Heart right ventricle (tissue), 16 donors: ENCODE data around the gene PEA15. TPM values are rescaled to one million over a fixed set of nuclear protein-coding genes. Genes with fewer than 3 reads are reported as not detected.

Source experiments
- ATAC-seq, 8 donors: fragments of 200-7000 bp; cut with Tn5 transposase; one replicate each; pipeline ENCODE4 v1.9.1; 2020; ENCODE audit warnings: mild to moderate bottlenecking in 8 of 8, moderate library complexity in 8 of 8, moderate number of reproducible peaks in 1 of 8
- DNase-seq, 2 donors: peaks; one replicate each; pipeline ENCODE4 v3.0.0-alpha.2; 2020
- H3K27ac ChIP-seq, 10 donors: fragments of 200-600 bp; sonication (generic) in 2 of 10; one replicate each; pipeline versions ENCODE4 v1.5.0 to v1.8.0; 2020 to 2022; ENCODE audit warnings: mild to moderate bottlenecking in 3 of 10
- H3K27me3 ChIP-seq, 7 donors: fragments of 200-600 bp; one replicate each; pipeline ENCODE4 v1.8.0; 2021 to 2022; ENCODE audit warnings: mild to moderate bottlenecking in 2 of 7
- H3K36me3 ChIP-seq, 9 donors: fragments of 200-600 bp; sonication (generic) in 1 of 9; one replicate each; pipeline versions ENCODE4 v1.5.0 to v1.8.0; 2020 to 2022; ENCODE audit warnings: mild to moderate bottlenecking in 2 of 9
- H3K4me1 ChIP-seq, 9 donors: fragments of 200-600 bp; sonication (generic) in 1 of 9; one replicate each; pipeline versions ENCODE4 v1.5.0 to v1.8.0; 2020 to 2022; ENCODE audit warnings: mild to moderate bottlenecking in 4 of 9
- H3K4me3 ChIP-seq, 10 donors: fragments of 200-600 bp; sonication (generic) in 2 of 10; one replicate each; pipeline versions ENCODE4 v1.5.0 to v1.8.0; 2020 to 2022; ENCODE audit warnings: mild to moderate bottlenecking in 7 of 10, moderate library complexity in 2 of 10
- H3K9me3 ChIP-seq, 11 donors: fragments of 200-600 bp in 10 of 11; sonication (generic) in 2 of 11; one replicate each; pipeline versions ENCODE4 v1.5.0 to v1.8.0; 2013 to 2022; ENCODE audit warnings: mild to moderate bottlenecking in 2 of 11, control low read depth in 1 of 11, moderate library complexity in 1 of 11
- CTCF ChIP-seq, 9 donors: fragments of 200-600 bp; sonication (generic) in 2 of 9; IDR thresholded peaks; one replicate each; pipeline versions ENCODE4 v1.5.0 to v1.8.0; 2021 to 2022; ENCODE audit warnings: antibody characterized with exemption in 9 of 9, mild to moderate bottlenecking in 5 of 9, moderate library complexity in 1 of 9
- WGBS, 2 donors: extraction: QIAGEN DNeasy Blood & Tissue Kit; methylation state at CpG; one replicate each; pipeline ENCODE4 v1.1.7; 2013; ENCODE audit warnings: inconsistent platforms in 1 of 2; 5-methylcytosine and 5-hydroxymethylcytosine counted together
- intact Hi-C, 10 donors: fragments of 100-400 bp; cut with DNase I; formaldehyde crosslinking; loops; one replicate each; pipeline versions ENCODE4 v1.11.1 to v1.14.2; 2022
- polyA plus RNA-seq, 2 donors: library from polyadenylated mRNA; stranded (reverse); fragments of 200-250 nt; gene quantifications; one replicate each; pipeline ENCODE4 v1.2.3, GENCODE V29; 2013
- total RNA-seq, 10 donors: library from RNA; stranded (reverse); fragmentation: NEBNext Ultra II Directional in 3 of 10; extraction: Animal tissue kit (Norgen Biotek cat#: 25700) in 3 of 10; gene quantifications; one replicate each; pipeline versions ENCODE4 v1.2.1 to v1.2.4, GENCODE V29; 2021 to 2023
- donor health status: Arrhythmogenic right ventricular cardiomyopathy.
- donor health status: ischemic (EF 13 %, LVEDD 7.1; RV severe dilation, severe dysfunction).
- donor health status: healthy with polysubstance abuse.
- donor health status: DM: no; HTN: yes; CAD: no.
- donor health status: DM: no; HTN: no; CAD: no.
- donor health status: ischemic (EF 25% LVEDD 6.9; RV normal size, moderate dysfunction).
- donor health status: ischemic (EF 25% LVEDD 5.7; RV mildly dilated, moderate dysfunction).
- donor health status: healthy.
- donor health status: DM: yes; HTN: yes; CAD: no.
- donor health status: Ischemic cardiomyopathy.
- donor health status: ischemic (EF 35%, LVEDD 5.7; RV mildly dilated, moderate dysfunction).
- donor health status: nonischemic (EF 11% LVEDD 7.7; RV severe dilation, severe dysfunction).
- donor health status: DM: yes; HTN: yes; CAD: no.
- donor health status: PGD.
- donor health status: ischemic (EF 29% LVEDD 5.4; RV normal size, mild dysfunction).
- donor health status: nonischemic (EF 23%, LVEDD 6.1; RV moderate dilation, normal function).

The PEA15 gene
- total and polyA plus RNA-seq, 12 donors, result 213 to 536 (median 271) TPM

GRCh38 chr1:160244209-160244608, 39.0 kb downstream of the PEA15 start:
- Histone ChIP-seq H3K36me3 (peaks cover 0 to 56% (median 14%) of the 10 kb centered on the region in 9 donors), H3K27me3 (no peaks in the 10 kb centered on the region), H3K27ac (peak overlapping the region in 8 of 10 donors; percentile 12 to 61 (median 50)), H3K4me1 (peaks cover 0 to 60% (median 49%) of the 10 kb centered on the region in 9 donors), H3K9me3 (no peaks in the 10 kb centered on the region), H3K4me3 (no peak overlapping the region)
- DNase-seq (no peak), ATAC-seq (peak in 1 of 8 donors; percentile 36)
- no peak for TF ChIP-seq CTCF (IDR thresholded peaks at IDR 0.05)
- 38 to 53% methylated on average over 1 of the region's 1 CpG for WGBS, 2 donors
- intact Hi-C loops, result loop anchor here in 1 of 10 donors (10.0 kb wide), 1 partner anchor 49 kb away; the partner anchor contains the start of gene CASQ1

GRCh38 chr1:160245434-160245833, 40.2 kb downstream of the PEA15 start:
- intact Hi-C loops, result loop anchor here in 1 of 10 donors (10.0 kb wide), 1 partner anchor 51 kb away; the partner anchor contains the start of gene CASQ1
- H3K4me1 ChIP-seq, result peaks cover 0 to 62% (median 48%) of the 10 kb centered on the region in 9 donors
- peaks cover 0 to 49% (median 4%) of the 10 kb centered on the region in 9 donors for H3K36me3 ChIP-seq

GRCh38 chr1:160247053-160247452, 41.9 kb downstream of the PEA15 start:
- WGBS, 2 donors, result 93 to 97% methylated on average over 1 of the region's 1 CpG
- ATAC-seq (peak in 4 of 8 donors; percentile 48 to 70 (median 58)), DNase-seq (no peak)
- Histone ChIP-seq H3K4me3 (no peak overlapping the region), H3K27ac (peak overlapping the region in 8 of 10 donors; percentile 20 to 68 (median 38)), H3K9me3 (no peaks in the 10 kb centered on the region), H3K27me3 (no peaks in the 10 kb centered on the region), H3K36me3 (peaks cover 0 to 45% (median 0%) of the 10 kb centered on the region in 9 donors), H3K4me1 (peaks cover 0 to 78% (median 61%) of the 10 kb centered on the region in 9 donors)
- intact Hi-C loops, result loop anchor here in 1 of 10 donors (10.0 kb wide), 1 partner anchor 52 kb away; the partner anchor contains the start of gene CASQ1
- no peak for TF ChIP-seq CTCF (IDR thresholded peaks at IDR 0.05)

More at GRCh38 chr1:160245434-160245833, 40.2 kb downstream of the PEA15 start:
- 53 to 71% methylated on average over 1 of the region's 1 CpG for WGBS, 2 donors
- H3K27me3 ChIP-seq, result no peaks in the 10 kb centered on the region
- peak overlapping the region in 5 of 10 donors; percentile 16 to 61 (median 50) for H3K27ac ChIP-seq
- no peak overlapping the region for H3K4me3 ChIP-seq
- ATAC-seq, result no peak
- no peak for TF ChIP-seq CTCF (IDR thresholded peaks at IDR 0.05)
- H3K9me3 ChIP-seq, result no peaks in the 10 kb centered on the region
- DNase-seq, result no peak

GRCh38 chr1:160251011-160251410, 45.8 kb downstream of the PEA15 start:
- intact Hi-C loops, result loop anchor here in 6 of 10 donors (5.0 to 10.0 kb wide), 5 partner anchors 54 to 156 kb away; partner anchors contain the start of genes CASQ1 (in 4 of the 6) and IGSF8 (in 1 of the 6)
- TF ChIP-seq CTCF (IDR thresholded peaks at IDR 0.05), result no peak
- peaks cover 0 to 49% (median 0%) of the 10 kb centered on the region in 9 donors for H3K36me3 ChIP-seq
- no peak for DNase-seq
- peak overlapping the region in 5 of 10 donors; percentile 15 to 51 (median 46) for H3K27ac ChIP-seq
- H3K4me1 ChIP-seq, result peaks cover 0 to 54% (median 30%) of the 10 kb centered on the region in 9 donors
- H3K9me3 ChIP-seq, result no peaks in the 10 kb centered on the region
- no peak overlapping the region for H3K4me3 ChIP-seq
- peak in 5 of 8 donors; percentile 20 to 56 (median 48) for ATAC-seq
- H3K27me3 ChIP-seq, result no peaks in the 10 kb centered on the region
